Stimulated activated CD8-positive, alpha-beta memory T cell treated with anti-CD3 and anti-CD28 coated beads, Interleukin-12 subunit alpha, Interleukin-12 subunit beta, amount 100 ng/mL, for 4 hours (primary cell): ENCODE measurements around the gene NCAPG.

Source experiments
- DNase-seq: peaks from one replicate; pipeline ENCODE4 v3.0.0-alpha.2; 2020; ENCODE audit warnings: low read depth

The NCAPG gene, protein sequence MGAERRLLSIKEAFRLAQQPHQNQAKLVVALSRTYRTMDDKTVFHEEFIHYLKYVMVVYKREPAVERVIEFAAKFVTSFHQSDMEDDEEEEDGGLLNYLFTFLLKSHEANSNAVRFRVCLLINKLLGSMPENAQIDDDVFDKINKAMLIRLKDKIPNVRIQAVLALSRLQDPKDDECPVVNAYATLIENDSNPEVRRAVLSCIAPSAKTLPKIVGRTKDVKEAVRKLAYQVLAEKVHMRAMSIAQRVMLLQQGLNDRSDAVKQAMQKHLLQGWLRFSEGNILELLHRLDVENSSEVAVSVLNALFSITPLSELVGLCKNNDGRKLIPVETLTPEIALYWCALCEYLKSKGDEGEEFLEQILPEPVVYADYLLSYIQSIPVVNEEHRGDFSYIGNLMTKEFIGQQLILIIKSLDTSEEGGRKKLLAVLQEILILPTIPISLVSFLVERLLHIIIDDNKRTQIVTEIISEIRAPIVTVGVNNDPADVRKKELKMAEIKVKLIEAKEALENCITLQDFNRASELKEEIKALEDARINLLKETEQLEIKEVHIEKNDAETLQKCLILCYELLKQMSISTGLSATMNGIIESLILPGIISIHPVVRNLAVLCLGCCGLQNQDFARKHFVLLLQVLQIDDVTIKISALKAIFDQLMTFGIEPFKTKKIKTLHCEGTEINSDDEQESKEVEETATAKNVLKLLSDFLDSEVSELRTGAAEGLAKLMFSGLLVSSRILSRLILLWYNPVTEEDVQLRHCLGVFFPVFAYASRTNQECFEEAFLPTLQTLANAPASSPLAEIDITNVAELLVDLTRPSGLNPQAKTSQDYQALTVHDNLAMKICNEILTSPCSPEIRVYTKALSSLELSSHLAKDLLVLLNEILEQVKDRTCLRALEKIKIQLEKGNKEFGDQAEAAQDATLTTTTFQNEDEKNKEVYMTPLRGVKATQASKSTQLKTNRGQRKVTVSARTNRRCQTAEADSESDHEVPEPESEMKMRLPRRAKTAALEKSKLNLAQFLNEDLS

GRCh38 chr4:17810260-17811077 is at the start of gene NCAPG, which contains the start of gene DCAF16:
Gene NCAPG, plus strand, starts transcription at chr4:17810979. Its CDS starts 99 bp downstream, at chr4:17811078.
Gene DCAF16, minus strand, starts transcription at chr4:17810757. Its CDS starts 6,616 bp downstream, at chr4:17804141.
- peak; percentile 98 for DNase-seq

DNA sequence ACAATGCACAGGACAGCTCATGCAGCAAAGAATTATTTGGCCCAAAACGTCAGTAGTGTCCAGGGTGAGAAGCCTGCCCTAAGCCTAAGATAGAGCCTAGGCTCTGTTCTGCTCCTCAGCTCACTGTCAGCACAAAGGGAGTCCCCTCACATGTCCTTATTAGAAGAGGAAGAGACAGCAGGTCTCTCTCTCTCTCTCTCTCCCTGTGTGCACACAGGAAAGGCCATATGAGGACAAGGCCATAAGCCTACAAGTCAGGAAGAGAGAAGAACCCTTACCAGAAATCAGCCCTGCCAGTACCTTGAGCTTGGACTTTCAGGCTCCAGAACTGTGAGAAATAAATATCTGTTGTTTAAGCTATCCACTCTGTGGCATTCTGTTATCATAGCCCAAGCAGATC is 49.7 kb upstream of the NCAPG start:
- DNase-seq: no peak

GRCh38 chr4:17762726-17763125 is 48.1 kb upstream of the NCAPG start:
- no peak for DNase-seq

- DNase-seq: no peak
Observed at GRCh38 chr4:17763416-17763815, 47.4 kb upstream of the NCAPG start.

- no peak for DNase-seq
Observed at GRCh38 chr4:17763931-17764330, 46.8 kb upstream of the NCAPG start.

- DNase-seq: no peak
Observed at GRCh38 chr4:17765514-17766286, 45.1 kb upstream of the NCAPG start.

DNA sequence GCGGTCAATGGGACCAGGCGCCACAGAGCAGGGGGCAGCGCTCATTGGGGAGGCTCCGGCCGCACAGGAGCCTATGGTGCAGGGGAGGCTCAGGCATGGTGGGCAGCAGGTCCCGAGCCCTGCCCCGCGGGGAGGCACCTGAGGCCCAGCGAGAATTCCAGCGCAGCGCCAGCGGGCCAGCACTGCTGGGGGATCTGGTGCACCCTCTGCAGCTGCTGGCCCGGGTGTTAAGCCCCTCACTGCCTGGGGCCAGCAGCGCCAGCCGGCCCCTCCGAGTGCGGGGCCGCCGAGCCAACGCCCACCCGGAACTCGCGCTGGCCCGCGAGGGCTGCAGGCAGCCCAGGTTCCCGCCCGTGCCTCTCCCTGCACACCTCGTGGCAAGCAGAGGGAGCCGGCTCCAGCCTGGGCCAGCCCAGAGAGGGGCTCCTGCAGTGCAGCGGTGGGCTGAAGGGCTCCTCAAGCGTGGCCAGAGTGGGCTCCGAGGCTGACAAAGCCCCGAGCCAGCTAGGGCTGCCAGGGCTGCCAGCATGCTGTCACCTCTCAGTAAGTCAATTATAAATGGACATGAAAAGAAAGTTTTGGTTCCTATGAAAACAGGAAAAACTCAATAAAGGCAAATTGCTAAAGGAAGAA is 43.8 kb upstream of the NCAPG start:
- DNase-seq: no peak

GRCh38 chr4:17769406-17770174 is 41.2 kb upstream of the NCAPG start:
- no peak for DNase-seq

DNA sequence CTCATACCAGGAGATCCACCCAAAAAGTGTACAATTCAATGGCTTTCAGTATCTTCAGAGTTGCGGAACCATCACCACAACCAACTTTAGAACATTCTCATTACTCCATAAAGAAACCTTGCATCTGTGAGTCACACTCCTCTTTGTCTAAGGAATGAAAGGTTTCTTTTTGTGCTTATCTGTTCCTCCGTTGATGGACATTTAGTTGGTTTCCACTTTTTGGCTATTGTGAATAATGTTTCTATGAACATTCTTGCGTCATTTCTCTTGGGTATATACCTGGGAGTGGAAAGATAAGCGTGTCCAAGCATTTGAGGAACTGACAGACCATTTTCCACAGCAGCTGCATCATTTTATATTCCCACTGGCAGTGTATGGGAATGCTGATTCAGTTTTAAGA is 39.9 kb upstream of the NCAPG start:
- no peak for DNase-seq

DNA sequence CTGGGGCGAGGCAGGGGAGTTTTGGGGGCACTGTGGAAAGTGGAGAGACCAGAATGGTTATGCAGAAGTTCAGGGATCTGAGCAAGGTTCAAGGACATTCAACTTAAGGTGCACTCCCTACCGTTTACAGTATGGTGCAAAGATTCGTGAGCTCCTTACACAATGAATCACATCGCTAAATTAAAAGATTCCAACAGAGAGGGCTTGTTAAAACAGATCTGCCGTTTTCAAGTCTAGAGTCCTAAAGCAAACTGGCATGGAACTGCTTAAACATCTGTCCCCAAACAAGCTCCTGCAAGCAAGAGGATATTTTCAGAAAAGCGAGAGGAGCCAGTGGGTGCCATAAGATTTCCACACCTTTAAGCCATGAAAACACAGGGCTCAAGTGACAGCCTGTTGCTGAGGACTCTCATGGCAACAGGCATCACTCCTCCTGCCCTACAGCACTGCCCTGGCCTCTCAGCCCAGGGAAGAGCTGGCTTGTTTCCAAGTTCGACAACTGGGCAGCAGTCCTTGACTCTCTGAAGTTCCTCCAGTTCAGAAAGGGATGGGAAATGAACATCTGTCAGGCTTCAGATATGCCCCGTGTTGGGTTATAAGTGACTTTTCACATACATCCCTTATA is 39.4 kb upstream of the NCAPG start:
- DNase-seq: no peak

- DNase-seq: no peak
Observed at GRCh38 chr4:17773135-17773698, 37.6 kb upstream of the NCAPG start.

DNA sequence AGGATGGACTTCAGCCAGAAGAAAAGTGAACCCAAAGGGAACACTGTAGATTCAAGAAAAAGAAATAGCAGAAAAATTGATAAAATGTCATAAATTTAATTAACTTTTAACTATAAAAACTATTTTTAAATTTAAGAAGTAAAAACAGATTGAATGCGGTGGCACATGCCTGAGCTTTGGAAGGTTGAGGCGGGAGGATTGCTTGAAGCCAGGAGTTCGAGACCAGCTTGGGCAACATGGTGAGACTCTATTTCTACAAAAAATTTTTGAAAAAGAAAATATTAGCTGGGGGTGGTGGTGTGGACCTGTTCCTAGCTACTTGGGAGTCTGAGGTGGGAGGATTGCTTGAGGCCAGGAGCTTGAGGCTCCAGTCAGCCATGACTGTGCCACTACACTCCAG is 32.3 kb upstream of the NCAPG start:
- no peak for DNase-seq

- no peak for DNase-seq
Observed at GRCh38 chr4:17780501-17781299, 30.1 kb upstream of the NCAPG start.

DNA sequence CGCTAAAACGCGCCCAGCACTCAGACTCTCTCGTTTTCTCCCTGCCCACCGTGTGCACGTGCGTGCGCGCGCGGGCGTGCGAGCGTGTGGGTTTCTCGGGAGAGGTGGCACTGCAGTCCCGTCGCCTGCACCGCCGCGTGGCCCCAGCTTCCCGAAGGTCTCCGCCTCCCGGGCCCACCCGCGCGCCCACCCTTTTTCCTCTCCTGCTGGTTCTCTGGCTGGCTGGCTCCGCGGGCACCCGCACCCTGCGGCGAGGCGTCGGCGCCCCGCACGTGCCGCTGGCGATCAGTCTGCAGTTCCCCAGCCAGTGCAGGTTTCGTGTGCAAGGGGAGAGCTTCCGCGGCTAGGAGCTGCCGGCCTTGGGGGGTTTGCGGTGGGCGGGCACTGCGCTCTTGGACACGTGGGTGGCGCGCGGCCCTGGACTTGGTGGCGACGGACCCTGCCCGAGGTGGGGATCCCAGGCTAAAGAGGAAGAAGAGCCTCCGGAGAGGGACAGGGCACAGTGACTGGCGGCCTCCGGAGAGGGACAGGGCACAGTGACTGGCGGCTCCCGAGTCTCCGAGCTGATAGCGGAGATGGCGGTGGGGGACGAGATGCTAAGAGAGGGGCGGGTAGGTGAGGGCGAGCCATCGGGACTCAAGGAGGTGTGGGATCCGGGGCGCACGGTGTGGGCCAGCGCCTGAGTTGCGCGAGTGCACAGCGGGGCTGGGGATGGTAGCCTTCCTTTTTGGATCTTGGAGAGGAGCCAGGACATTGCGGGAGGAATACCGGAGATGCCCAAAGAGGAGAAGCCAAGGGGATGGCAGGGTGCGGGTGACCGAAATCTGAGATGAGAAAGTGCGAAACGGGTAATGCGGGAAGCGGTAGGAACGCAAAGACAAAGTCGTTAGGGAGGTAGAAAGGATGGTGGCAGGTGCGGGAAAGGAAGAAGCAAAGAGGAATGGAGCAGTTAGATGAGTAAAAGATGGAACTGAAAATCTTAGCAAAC is 29.2 kb upstream of the NCAPG start, which contains the start of gene FAM184B:
Gene FAM184B, minus strand, starts transcription at position 322 of the 988 bp plus-strand sequence. CDS start 322 bp downstream, outside the sequence.
- no peak for DNase-seq

DNA sequence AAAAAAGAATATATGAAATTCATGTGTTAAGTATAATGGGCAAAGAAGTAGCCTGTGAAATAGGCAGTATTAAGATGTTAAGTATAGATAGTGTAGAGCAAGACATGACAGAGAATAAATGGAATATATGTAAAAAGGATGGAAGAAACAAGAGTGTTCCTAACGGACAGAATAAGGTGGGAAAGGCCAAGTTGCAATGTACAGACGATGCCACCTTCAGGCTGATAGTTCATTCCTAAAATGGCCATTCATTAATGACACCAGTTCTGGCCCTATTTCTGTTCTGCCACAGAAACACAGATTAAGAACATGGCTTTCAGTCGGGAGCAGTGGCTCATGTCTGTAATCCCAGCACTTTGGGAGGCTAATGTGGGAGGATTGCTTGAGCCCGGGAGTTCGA is 24.9 kb upstream of the NCAPG start:
- no peak for DNase-seq

- no peak for DNase-seq
Observed at GRCh38 chr4:17786567-17786966, 24.2 kb upstream of the NCAPG start.

GRCh38 chr4:17787315-17787714 is 23.5 kb upstream of the NCAPG start:
- DNase-seq: no peak
